Right lobe of liver (tissue), 6 donors: ENCODE measurements around the gene CDKN1C. TPM values are rescaled to one million over a fixed set of nuclear protein-coding genes. Genes with fewer than 3 reads are reported as not detected.

Experiments used
- ATAC-seq, 4 donors: fragments of 200-7000 bp; cut with Tn5 transposase; one replicate each; pipeline ENCODE4 v1.9.1; 2020; ENCODE audit warnings: mild to moderate bottlenecking in 4 of 4, moderate library complexity in 4 of 4
- DNase-seq, 3 donors: peaks; one replicate each; pipeline ENCODE4 v3.0.0-alpha.2; 2020
- H3K27ac ChIP-seq, 3 donors: fragments of 200-600 bp; one replicate each; pipeline ENCODE4 v1.8.0; 2022
- H3K27me3 ChIP-seq, 2 donors: fragments of 200-600 bp; one replicate each; pipeline ENCODE4 v1.8.0; 2022
- H3K36me3 ChIP-seq, 4 donors: fragments of 200-600 bp; sonication (generic) in 1 of 4; one replicate each; pipeline versions ENCODE4 v1.5.1 to v1.8.0; 2017 to 2022; ENCODE audit warnings: control low read depth in 1 of 4
- H3K4me1 ChIP-seq, 4 donors: fragments of 200-600 bp; sonication (generic) in 1 of 4; one replicate each; pipeline versions ENCODE4 v1.5.1 to v1.8.0; 2017 to 2022; ENCODE audit warnings: control low read depth in 1 of 4
- H3K4me3 ChIP-seq, 3 donors: fragments of 200-600 bp; one replicate each; pipeline ENCODE4 v1.8.0; 2022
- H3K9me3 ChIP-seq, 4 donors: fragments of 200-600 bp; sonication (generic) in 1 of 4; one replicate each; pipeline versions ENCODE4 v1.5.1 to v1.8.0; 2017 to 2022; ENCODE audit warnings: control low read depth in 1 of 4
- CTCF ChIP-seq, 4 donors: fragments of 200-600 bp in 3 of 4; fragments of 450-650 bp in 1 of 4; IDR thresholded peaks; one replicate each; pipeline versions ENCODE4 v1.5.1 to v1.8.0; 2016 to 2022; ENCODE audit warnings: antibody characterized with exemption in 4 of 4, mild to moderate bottlenecking in 2 of 4
- POLR2A ChIP-seq: fragments of 450-650 bp; IDR thresholded peaks from one replicate; pipeline ENCODE4 v1.6.1; 2017; ENCODE audit warnings: antibody characterized with exemption, mild to moderate bottlenecking
- WGBS: methylation state at CpG from one replicate; pipeline ENCODE4 v1.1.6; 2018; ENCODE audit warnings: low coverage, low lambda C conversion rate; ENCODE audit not compliant: insufficient coverage; ENCODE audit errors: missing lambda C conversion rate; 5-methylcytosine and 5-hydroxymethylcytosine counted together
- intact Hi-C, 2 donors: fragments of 100-400 bp; cut with DNase I; formaldehyde crosslinking; loops; one replicate each; pipeline versions ENCODE4 v1.11.2 to v1.14.1; 2022
- total RNA-seq, 6 experiments: library from RNA; depleted of rRNA in 2 of 6; stranded (reverse); fragments of >200 nt in 2 of 6; fragmentation: NEBNext Ultra II Directional in 3 of 6; extraction: Animal tissue kit (Norgen Biotek cat#: 25700) in 3 of 6; gene quantifications; one replicate each; pipeline versions ENCODE4 v1.1.0 to v1.2.4, GENCODE V29; 2016 to 2023
- donor health status: DM: no; HTN: yes; CAD: no.
- donor health status: DM: no; HTN: no; CAD: no.
- donor health status: DM: no; HTN: no; CAD: no.
- donor health status: DM: no; HTN: yes; CAD: no.
- donor health status: DM: no; HTN: yes; CAD: no.

The CDKN1C gene
- total RNA-seq, 6 experiments from 2014 or later, result 2.2 to 8.0 (median 3.6) TPM

DNA sequence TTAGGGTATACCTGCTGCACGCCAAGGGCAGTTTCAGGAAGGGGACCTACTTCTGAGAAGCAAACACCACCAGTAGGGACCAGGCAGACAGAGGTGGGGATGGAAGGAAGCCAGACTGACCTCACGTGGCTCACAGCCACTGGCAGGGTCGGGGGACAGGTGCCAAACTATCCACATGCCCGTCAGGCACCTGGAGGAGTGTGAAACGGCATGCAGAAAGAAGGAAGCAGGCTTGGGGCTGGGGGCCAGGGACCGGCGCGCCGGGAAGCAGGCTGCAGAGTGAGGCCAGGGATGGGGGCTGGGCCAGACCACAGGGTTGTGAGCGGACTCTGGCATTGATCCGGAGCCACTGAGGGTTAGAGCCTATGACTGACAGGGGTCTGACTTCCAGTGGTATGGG lies 47.5 kb downstream of the CDKN1C start:
- no peak for TF ChIP-seq CTCF (IDR thresholded peaks at IDR 0.05)
- no peak for TF ChIP-seq POLR2A
- Histone ChIP-seq H3K9me3 (no peaks in the 10 kb centered on the region), H3K4me3 (no peak overlapping the region), H3K27ac (no peak overlapping the region), H3K27me3 (no peaks in the 10 kb centered on the region), H3K4me1 (no peaks in the 10 kb centered on the region), H3K36me3 (no peaks in the 10 kb centered on the region)
- intact Hi-C loops, result no loop called here
- DNase-seq, result no peak
- ATAC-seq, result no peak
- 14% methylated on average over 4 of the region's 11 CpGs for WGBS

DNA sequence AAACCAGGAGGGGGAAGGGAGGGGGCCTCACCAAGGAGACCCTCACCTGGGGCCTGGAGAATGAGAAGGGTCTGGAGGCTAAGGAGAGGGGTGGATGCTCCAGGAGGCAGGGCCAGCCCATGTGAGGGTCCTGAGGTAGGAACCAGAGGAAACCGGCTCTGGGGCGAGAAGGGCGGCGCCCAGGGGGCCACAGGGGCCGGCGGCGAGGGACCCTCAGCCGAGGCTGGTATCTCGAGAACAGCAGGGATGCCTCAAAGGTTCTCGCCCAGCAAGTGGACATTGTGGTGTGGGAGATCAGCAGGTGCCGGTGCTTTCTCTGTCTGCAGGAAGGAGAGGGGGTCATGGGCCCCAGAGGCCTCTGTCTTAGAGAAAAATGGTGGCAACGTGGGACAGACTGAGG lies 47.9 kb downstream of the CDKN1C start:
- H3K27ac ChIP-seq, result no peak overlapping the region
- ATAC-seq (no peak), DNase-seq (no peak)
- H3K4me3 ChIP-seq, result no peak overlapping the region
- TF ChIP-seq POLR2A (no peak), CTCF (IDR thresholded peaks at IDR 0.05) (no peak)
- 83% methylated on average over 8 of the region's 12 CpGs for WGBS
- H3K9me3 ChIP-seq, result no peaks in the 10 kb centered on the region
- H3K27me3 ChIP-seq, result no peaks in the 10 kb centered on the region
- no peaks in the 10 kb centered on the region for H3K4me1 ChIP-seq
- intact Hi-C loops, result no loop called here
- no peaks in the 10 kb centered on the region for H3K36me3 ChIP-seq

DNA sequence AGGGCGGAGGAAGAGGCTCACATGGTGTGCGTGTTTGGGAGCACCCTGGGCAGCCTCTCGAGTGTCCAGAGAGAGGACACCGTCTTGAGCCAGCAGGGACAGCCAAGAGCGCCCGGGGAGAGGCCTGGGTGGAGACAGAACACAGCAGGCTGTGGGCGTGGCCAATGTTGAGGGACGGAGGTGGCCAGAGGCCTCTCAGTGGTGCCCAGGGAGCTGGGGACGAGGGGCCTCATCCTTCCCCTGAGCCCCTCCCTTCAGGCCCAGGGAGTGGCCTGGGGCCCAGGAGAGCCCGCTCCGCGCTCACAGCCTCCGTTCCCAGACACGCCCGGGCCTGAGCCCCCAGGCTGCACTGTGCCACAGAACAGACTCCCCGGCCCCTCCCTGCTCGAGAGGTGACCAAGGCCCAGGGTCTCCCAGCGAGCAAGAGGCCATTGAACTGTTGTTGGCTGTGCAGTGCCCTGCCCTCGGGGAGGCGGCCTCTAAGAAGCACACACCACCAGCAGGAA lies 48.4 kb downstream of the CDKN1C start:
- no peak for DNase-seq

GRCh38 chr11:2836315-2837095 lies 49.1 kb downstream of the CDKN1C start:
- no peak overlapping the region for H3K4me3 ChIP-seq
- H3K9me3 ChIP-seq, result no peaks in the 10 kb centered on the region
- no peak for TF ChIP-seq POLR2A
- no peak for TF ChIP-seq CTCF (IDR thresholded peaks at IDR 0.05)
- no peak for DNase-seq
- no peak overlapping the region for H3K27ac ChIP-seq
- no peaks in the 10 kb centered on the region for H3K36me3 ChIP-seq
- H3K4me1 ChIP-seq, result no peaks in the 10 kb centered on the region
- no peaks in the 10 kb centered on the region for H3K27me3 ChIP-seq
- no peak for ATAC-seq
- intact Hi-C loops, result no loop called here
- 69% methylated on average over 8 of the region's 23 CpGs for WGBS

More for the DNA sequence above, 48.4 kb downstream of the CDKN1C start:
- Histone ChIP-seq H3K4me3 (no peak overlapping the region), H3K36me3 (no peaks in the 10 kb centered on the region), H3K4me1 (no peaks in the 10 kb centered on the region), H3K9me3 (no peaks in the 10 kb centered on the region), H3K27me3 (no peaks in the 10 kb centered on the region), H3K27ac (no peak overlapping the region)
- TF ChIP-seq POLR2A (no peak), CTCF (IDR thresholded peaks at IDR 0.05) (peak in 2 of 4 donors; percentile 13 to 22)
- intact Hi-C loops, result no loop called here
- 8% methylated on average over 2 of the region's 20 CpGs for WGBS
- ATAC-seq, result peak; percentile 34 to 50 (median 40)
